GM23248 (cell line): ENCODE measurements around the gene POMT2.

Source experiments
- EZH2 ChIP-seq: fragments of 200-600 bp; sonication (generic); IDR thresholded peaks from 2 replicates; pipeline ENCODE4 v1.6.1; 2018; ENCODE audit warnings: antibody characterized with exemption, mild to moderate bottlenecking; ENCODE audit not compliant: insufficient read depth, poor library complexity, severe bottlenecking
- EZH2phosphoT487 ChIP-seq: fragments of 200-600 bp; sonication (generic); IDR thresholded peaks from 2 replicates; pipeline ENCODE4 v1.6.1; 2018; ENCODE audit warnings: antibody characterized with exemption, moderate library complexity, mild to moderate bottlenecking, low read depth; ENCODE audit not compliant: insufficient read depth

DNA sequence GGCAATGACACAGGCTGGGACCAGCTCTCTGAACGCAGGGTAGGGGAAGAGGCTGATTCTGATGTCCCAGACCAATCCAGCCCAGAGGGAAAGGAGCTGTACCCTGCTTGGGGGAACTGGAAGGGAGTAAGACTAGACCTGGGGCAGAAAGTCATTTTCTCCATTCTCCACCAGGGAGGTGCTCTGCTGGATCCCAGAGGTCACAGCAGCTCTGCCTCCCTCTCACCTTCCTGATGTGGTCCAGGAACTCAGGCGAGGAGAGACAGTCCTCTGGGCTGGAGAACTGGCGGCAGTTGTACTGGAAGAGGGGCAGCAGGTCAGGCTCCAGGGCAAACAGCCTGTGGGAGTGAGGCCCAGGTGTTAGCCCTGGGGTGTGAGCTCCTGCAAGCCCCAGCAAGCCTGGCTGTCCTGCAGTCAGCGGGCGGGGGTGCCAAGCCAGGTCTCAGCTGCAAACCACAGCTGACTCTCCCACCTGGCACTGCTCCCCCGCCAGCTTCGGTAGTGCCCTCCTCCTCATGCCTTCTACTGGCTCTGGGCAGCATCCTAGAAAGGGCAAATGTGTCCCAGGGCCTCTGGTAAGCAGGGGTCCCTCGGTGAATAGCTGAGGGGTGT is 51.6 kb downstream of the POMT2 start:
- TF ChIP-seq EZH2 (no peak), EZH2phosphoT487 (no peak)
